D341Med (cell line): ENCODE results near the gene DMC1.
"Not testable (repeated sequence)": the region's sequence is repeated elsewhere in the genome, so short reads cannot be mapped to it uniquely, and the experiment has no call there.

Experiments
- DNase-seq: peaks from one replicate; pipeline ENCODE4 v3.0.0; 2012; ENCODE audit warnings: low spot score

The DMC1 gene, protein sequence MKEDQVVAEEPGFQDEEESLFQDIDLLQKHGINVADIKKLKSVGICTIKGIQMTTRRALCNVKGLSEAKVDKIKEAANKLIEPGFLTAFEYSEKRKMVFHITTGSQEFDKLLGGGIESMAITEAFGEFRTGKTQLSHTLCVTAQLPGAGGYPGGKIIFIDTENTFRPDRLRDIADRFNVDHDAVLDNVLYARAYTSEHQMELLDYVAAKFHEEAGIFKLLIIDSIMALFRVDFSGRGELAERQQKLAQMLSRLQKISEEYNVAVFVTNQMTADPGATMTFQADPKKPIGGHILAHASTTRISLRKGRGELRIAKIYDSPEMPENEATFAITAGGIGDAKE

DNA sequence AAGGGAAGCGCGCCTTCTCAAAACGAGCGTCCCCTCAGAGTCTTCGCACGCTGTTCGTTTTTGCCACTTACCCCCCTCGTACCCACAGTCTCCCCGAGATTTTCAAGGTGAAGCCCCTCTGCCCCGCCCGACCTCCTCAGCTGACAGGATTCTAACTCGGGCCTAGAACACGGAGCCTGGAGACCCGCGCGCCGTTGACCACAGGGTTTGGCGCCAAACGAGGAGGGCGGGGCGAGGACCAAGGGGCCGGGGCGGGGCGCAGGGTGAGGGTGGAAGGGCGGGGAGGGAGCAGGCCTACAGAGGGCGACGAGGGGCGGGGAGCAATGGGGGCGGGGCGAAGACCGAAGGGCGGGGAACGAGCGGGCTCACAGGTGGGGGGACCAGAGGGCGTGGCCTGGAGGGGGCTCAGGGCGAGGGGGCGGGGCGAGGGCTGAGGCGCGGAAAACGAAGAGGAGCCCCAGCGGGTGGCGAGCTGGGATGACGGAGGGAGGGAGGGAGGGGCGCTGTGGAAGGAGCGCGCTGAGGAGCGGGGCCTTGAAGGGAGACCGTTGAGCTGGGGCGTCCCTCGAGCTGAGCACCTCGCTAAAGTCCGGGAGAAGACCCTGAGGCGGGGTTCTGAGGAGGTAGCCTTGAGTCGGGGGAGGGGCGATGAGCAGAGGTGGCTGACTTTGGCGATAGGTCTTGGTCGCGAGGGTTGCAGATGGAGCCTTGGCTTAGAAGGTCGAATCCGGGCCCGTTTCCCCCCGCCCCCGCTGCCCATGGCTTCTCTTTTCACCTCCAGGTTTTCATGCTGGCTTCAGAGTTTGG is at the start of gene DMC1:
Gene DMC1 (minus strand): TSS at position 212 of the 807 bp plus-strand sequence. CDS start 1,927 bp downstream, outside the sequence.
- DNase-seq: peak; percentile 99

DNA sequence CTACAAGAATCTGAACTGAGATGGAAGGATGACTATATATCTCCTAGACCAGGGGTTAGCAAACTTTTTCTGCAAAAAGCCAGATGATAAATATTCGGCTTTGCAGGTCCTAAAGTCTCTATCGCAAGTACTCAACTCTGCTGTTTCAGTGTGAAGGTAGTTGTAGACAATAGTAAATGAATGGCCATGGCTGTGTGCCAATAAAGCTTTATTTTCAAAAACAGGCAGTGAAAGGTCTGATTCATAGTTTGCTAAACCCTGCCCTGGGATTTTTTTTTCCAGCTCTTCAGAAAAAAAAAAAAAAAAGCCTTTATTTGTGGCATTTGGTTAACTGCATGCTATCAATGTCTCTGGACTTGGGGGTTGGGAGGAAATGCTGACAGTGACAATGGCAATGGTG is 48.7 kb upstream of the DMC1 start:
- no peak for DNase-seq

DNA sequence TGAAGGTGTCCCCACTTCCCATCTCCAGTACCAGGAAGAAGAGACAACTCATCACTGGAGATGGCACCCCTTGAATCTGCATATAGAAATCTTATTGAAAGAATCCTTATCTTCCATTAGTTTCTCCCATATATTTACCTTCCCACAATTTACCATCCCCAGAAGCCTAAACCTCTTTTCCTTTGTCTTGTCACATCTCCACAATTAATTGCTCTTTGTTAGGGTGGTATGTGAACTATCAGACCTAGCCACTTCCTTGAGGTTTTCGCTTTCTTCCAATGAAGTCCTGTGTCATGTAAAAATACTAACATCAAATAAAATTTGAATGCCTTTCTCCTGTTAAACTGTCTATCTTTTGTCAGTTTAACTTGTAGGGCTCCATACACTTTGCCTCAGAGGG is 48.3 kb upstream of the DMC1 start:
- DNase-seq: no peak

DNA sequence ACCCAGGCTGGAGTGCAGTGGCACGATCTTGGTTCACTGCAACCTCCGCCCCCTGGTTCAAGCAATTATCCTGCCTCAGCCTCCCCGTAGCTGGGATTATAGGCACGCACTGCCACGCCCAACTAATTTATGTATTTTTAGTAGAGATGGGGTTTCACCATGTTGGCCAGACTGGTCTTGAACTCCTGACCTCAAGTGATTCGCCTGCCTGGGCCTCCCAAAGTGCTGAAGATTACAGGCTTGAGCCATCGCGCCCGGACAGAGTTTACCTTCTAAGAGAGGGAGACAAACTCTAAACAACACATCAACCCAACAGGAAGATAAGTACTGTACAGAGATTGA is 45.1 kb upstream of the DMC1 start:
- DNase-seq: not testable (repeated sequence)

DNA sequence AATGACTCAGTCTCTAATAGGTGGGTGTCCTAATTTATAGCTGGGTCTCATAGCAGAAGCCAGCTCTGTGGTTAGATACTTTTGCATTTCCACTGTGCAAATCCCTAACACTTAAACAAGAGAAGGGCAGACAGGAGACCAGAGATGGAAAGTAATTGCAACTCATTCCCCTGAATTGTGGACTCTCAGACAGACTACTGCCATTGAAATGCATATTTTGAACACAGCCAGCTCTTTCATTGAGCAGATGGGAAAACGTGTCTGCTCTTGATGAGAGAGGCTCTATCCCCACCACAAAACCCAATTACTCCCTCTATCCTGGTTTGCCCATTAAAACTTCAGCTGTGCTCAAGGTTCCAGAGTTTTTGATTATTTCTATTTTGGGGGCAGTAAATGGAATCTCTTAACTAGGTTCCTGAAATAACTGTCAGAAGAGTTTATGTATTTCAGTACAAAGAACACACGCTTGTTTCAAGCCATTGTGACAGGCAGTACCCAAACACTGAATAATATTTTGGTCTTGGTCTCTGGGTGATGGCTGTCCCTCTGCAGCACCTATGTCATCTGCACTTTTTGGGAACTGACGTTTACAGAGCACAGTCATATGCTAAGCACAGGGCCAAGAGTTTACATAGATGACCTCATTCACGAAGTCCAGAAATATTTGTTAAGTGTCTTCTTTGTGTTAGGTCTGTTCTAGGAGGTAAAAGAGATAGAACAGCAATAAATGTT is 44.5 kb upstream of the DMC1 start:
- DNase-seq: no peak

DNA sequence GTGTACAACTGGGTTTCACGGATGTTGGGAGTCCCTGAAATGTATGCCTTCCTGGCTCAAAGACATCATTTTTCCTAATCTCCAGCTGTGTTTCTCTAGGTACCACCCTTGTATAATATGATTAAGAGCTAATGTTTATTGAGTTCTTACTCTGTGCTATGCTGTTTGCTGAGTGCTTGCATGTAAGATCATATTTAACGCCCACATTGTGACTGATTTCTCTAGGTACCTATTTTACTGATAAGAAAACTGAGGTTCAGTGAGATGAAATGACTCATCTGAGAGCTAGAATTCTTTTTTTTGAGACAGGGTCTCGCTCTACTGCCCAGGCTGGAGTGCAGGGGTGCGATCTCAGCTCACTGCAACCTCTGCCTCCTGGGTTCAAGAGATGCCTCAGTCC is 43.6 kb upstream of the DMC1 start:
- no peak for DNase-seq

DNA sequence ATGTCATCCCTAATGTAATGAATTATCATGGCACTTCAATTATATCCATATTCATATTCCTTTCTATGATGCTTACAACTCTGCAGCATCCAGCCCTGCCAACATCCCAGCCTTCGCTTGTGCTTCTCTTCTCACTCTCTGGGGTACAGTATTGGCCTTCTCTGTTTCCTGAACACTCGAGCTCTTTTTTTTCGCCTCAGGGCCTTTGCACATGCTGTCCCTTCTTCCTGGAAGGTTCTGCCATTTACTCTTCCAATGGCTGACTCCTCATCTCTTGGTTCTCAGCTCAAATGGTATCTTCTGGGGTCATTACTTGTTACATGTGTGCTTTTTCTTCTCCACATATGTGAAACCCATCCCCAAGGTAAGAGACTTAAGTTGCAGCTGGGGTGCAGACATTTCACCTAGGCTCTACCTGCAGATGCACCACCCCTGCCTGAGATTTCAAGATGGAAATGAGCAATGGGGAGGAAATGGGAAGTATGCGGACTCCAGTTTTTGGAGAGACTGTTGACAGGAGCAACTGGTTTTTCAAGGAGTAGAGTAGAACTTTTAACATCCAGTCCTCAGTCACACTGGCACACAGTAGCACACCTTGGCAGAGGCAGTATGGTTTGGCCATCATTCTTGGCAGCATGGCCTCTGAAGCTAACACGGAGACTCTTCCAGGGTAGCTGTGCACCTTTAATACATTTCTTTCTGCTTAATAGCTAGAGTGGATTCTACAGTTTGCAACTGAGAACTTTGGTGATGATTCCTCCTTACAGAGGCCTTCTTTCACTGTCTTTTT is 42.4 kb upstream of the DMC1 start:
- no peak for DNase-seq

DNA sequence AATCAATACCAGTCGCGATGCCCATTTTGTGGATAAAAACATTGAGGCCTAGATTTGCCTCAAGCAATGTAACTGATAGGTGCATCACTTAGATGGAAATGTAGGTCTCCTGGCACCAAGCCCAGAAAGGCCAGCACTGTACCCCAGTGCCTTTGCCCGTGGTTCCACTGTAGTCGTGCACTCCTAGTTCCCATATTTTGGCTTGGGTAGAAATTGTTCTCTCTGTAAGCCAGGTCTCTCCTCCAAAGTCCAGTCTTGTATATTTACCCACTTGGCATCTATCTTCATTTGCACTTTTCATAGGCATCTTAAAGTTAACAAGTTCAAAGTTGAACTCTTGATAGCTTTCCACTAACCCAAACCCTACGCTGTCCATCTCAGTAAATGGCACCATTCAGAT is 41.6 kb upstream of the DMC1 start:
- no peak for DNase-seq

DNA sequence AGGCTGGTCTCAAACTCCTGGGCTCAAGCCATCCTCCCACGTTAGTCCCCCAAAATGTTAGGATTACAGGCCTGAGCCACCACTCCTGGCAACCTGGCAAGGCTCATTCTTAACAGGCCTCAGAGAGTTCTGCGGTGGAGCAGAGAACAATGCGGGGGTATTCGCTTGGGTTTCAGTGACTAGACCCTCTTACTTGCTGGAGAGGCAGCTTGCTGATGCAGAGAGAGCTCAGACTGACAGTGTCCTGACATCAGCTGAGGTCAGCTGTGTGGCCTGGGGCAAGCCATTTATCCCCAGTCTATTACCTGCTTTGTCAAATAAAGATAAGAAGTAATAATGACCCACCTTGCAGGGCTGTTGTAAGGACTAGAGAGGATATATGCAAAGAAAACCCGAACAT is 40.3 kb upstream of the DMC1 start:
- DNase-seq: no peak

DNA sequence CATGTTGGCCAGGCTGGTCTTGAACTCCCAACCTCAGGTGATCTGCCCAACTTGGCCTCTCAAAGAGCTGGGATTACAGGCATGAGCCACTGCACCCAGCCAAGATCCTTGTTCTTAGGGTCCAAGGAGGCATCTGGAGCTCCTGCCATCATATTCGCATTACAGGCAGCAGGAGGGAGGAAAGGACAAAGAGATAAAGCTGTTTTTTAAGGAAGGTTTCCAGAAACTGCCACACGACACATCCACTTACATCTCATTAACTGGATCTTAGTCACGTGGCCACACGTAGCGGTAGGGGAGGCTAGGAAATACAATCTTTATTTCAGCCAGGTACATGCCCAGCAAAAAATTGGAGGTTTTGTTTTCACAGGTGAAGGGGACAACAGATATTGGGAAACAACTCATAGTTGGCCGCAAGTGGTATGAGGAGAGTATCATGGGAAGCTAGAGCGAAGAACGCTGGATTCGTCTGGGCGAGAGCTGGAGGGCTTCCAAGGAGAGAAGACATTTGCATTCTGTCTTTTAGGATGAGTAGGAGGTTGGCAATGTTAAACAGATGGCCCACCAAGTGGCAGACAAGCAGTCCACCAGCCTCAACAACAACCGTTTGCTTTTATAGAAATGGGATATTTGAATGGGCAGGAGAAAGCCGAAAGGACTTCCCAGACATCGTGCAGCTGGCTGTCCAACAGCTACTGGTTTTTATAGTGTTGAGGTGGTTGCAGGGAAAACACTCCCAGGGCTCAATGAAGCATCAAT is 39.2 kb upstream of the DMC1 start:
- DNase-seq: no peak

DNA sequence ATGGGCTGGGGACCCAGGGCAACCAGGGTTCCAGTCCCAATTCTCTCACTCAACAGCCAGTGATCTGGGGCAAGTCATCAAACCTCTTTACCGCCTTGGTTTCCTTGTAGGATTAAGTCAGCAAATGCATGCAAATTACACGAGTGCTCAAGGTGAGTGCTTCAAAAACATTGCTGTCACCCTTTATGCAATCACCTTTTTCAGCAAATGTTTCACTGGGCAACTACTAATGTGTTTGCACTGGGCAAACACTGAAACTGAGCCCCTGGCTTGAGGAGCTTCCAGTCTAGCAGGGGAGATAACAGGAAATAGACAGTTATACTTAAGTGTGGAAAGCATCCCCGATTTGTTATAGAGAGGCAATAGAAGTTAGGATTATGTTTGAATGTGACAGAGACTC is 37.7 kb upstream of the DMC1 start:
- DNase-seq: no peak

DNA sequence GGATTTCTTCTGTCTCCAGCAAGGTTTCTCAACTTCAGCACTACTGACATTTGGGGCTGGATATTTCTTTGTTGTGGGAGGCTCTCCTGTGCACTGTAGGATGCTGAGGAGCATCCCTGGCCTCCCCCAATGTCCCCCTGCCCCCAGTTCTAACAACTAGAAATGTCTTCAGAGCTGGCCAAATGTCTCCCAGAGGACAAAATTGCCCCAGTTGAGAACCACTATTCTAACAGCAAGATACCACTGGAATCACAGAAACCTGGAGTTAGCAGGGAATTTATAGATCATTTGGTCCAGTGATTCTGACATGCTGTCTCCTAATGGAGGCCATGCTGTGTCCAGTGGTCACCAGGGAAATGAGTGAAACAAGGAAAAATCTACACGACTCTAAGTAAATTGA is 32.2 kb upstream of the DMC1 start:
- no peak for DNase-seq

DNA sequence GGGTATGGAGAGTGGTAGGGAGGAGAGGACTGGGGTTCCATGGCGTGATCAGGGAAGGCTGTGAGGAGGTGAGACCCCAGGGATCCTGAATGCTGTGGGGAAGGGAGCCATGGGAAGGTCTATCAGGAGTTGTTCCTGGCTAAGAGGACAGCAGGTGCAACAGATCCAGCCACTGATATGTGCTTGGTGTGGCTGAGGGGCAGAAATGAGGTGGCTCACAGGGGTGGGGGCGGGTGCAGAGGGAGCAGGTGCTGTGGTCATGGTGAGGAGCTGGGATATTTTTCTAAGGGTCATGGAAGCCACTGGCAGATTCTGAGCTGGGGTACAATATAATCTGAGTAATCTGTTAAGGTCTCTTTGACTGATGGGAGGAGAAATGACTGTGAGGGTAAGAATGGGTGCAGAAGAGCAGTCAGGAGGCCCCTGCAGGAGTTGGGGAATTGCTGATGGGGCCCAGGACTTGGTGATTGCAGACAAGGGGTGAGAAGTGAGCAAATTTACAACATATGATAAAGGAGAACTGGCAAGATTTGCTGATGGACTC is 31.3 kb upstream of the DMC1 start:
- DNase-seq: no peak

DNA sequence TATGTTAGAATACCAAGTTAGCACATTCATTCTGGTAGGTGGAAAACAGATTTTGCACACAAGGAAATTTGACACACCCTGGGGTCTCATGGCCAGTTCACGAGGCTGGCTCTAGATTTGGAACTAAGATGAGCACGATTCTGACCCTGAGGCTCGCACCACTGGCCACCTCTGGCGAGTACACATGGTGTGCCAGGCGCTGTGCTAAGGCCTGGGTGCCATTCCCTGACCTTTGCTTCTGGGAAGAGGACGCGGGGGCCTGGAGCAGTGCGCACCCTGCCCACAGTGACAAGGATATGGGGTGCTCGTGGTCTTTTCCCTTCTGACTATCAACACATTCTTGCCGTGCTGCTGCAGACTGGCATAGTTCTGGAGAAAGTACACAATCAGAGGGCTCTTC is 29.5 kb upstream of the DMC1 start:
- DNase-seq: no peak

DNA sequence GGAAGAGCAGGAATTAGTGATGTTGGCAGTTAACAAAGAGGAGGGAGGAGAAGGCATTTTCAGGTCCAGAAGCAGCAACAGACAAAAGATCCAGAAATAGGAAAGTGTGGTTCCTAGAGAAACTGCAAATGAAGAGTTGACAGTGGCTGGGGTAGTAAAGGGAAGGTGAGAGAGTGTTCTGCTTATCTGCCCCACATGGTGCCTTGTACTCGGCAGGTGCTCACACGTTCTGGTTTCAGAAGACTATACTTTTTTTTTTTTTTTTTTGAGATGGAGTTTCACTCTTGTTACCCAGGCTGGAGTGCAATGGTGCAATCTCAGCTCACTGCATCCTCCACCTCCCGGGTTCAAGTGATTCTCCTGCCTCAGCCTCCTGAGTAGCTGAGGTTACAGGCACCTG is 12.9 kb upstream of the DMC1 start:
- not testable (repeated sequence) for DNase-seq

DNA sequence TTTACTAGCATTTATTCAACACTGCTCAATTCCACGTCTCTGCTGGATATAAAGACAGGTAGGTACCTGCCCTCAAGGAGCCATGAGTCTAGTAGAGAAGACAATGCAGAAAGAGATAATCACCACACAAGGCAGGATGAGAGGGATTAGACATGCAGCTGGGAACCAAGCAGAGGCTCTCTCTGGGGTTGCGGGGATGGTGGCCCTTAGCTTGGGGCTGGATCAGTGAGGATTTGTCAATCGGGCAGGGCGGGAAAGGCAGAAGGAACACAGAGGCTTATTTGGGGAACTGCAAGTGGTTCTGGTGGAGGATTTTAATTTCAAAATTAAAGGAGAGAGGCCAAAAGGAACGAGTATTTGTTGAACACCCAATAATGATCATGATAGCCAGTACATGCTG is 8.5 kb upstream of the DMC1 start:
- DNase-seq: no peak

DNA sequence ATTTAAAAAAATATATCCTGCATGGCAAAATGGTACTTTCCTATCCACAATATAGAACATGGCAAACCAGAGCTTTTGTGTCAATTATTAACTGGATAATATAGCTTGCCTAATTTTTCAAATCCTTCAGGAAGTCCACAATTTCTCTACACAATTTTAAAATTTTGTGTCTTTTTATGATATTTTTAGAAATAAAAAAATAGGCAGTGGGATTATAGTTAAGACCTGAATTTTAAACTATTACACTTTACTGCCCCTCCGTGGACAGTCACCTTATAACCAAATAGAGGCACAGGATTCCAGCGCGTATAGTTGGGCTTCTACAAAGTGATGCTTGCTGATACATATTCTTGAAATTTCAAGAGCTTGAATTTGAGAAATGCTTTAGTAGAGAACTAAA is 2.1 kb upstream of the DMC1 start:
- DNase-seq: peak; percentile 58

DNA sequence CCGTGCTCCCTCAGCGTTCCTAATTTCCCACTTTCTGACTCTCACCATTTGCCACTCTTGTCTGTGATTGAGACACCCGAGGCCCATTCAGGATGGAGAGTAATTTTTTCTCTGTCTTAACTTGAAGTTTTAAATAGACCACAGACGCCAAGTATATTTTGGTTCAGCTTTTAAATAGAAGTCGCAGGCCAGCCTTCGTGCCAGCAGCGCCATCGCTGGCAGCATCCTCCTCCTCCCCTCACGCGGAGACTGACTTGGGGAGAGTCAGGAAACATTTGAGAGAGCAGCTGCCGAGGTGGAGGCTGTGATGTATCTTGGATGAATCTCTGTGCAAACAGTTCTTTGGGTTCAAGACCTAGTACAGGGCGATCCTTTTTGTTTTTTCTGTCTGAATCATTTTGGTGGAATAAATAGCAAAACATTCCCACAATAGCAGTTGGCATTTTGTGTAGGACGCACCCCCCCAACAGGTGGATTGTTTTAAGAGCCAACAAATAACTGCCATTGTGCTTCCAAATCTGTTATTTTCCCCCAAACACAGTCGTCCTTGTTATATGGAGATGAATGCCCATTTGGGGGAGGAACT is 889 bp upstream of the DMC1 start:
- peak; percentile 38 for DNase-seq

DNA sequence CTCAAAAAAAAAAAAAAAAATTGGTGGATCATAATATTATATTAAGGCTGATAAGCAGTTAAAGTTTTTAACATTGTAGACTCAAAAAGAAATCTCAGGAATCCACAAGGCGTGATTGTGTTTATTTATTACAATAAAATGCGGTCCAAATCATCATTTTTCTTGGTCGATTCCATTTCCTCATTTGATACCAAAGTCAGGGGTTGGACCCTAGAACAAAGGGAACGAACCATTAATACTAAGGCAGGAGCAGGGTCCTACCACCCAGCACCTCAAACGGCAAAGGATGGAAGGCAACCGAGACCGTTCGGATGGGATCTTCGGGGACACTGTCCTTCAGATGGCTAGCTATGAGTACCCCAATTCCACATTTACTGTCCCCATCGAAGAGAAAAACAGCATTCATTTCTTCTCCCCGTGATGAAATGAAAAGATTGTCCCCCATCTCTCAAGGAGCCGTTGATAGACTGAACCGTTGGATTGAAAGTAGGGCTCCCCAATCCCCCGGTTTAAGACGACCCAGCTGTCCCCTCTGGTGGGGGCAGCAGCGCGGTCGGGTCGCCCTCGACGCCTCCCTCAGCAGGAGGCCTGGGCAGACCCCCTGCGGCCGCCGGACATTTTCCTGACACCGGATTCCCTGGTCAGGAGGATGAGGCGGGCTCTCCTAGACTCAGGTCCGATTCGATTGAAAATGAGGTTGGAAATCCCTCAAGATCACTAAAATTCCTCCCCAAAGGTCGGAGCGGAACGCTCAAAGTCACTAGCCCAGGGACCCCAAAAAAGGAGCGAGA is 607 bp downstream of the DMC1 start:
- peak; percentile 40 for DNase-seq
